Bronchial epithelial cell (primary cell): Measurements from ENCODE around the gene ANKRD33B. TPM values are rescaled to one million over a fixed set of nuclear protein-coding genes. Genes with fewer than 3 reads are reported as not detected.
A peak's percentile ranks its signal among the peaks of the same experiment; 100 is the strongest.

ENCODE experiments used
- DNase-seq: peaks from one replicate; pipeline ENCODE4 v3.0.0-alpha.2; 2010; ENCODE audit warnings: low read depth
- FAIRE-seq: peaks from 2 replicates; lab custom pipeline; 2011; peaks lifted over from hg19 to GRCh38; lab: Jason Lieb, UNC
- H3K27me3 ChIP-seq: 2 replicates; pipeline ENCODE4 v1.5.1; 2011; ENCODE audit warnings: low read length; ENCODE audit not compliant: control insufficient read depth, insufficient read depth
- H3K36me3 ChIP-seq: 2 replicates; pipeline ENCODE4 v1.5.1; 2011; ENCODE audit warnings: low read length; ENCODE audit not compliant: control insufficient read depth, insufficient read depth
- H3K4me3 ChIP-seq: 2 replicates; pipeline ENCODE4 v1.5.1; 2011; ENCODE audit warnings: mild to moderate bottlenecking, low read depth, low read length, control low read depth
- CTCF ChIP-seq: IDR thresholded peaks from 2 replicates; pipeline ENCODE4 v1.5.1; 2011; ENCODE audit warnings: mild to moderate bottlenecking, moderate library complexity, low read length, control low read depth, inconsistent platforms; ENCODE audit not compliant: insufficient read depth, severe bottlenecking
- total RNA-seq: library from RNA; depleted of rRNA; stranded (reverse); fragments of >200 nt; gene quantifications from 2 replicates; pipeline ENCODE4 v1.2.1, GENCODE V29; 2014

The ANKRD33B gene
- total RNA-seq, 1 donor from 2014 or later, result under 0.01 TPM

GRCh38 chr5:10551782-10552138, 12.1 kb upstream of the ANKRD33B start:
- no peak for TF ChIP-seq CTCF
- Histone ChIP-seq H3K36me3 (no peaks in the 10 kb centered on the region), H3K27me3 (no peaks in the 10 kb centered on the region), H3K4me3 (no peak overlapping the region)
- no peak for DNase-seq
- FAIRE-seq, result no peak

- Histone ChIP-seq H3K4me3 (no peak overlapping the region), H3K27me3 (no peaks in the 10 kb centered on the region), H3K36me3 (no peaks in the 10 kb centered on the region)
- DNase-seq (peak; percentile 76), FAIRE-seq (no peak)
- TF ChIP-seq CTCF, result peak; percentile 2
These were observed 11.4 kb upstream of the ANKRD33B start for GRCh38 chr5:10552183-10553143.

GRCh38 chr5:10553476-10553875, 10.4 kb upstream of the ANKRD33B start:
- no peak for DNase-seq
- no peaks in the 10 kb centered on the region for H3K27me3 ChIP-seq
- no peak for TF ChIP-seq CTCF
- no peak for FAIRE-seq
- no peaks in the 10 kb centered on the region for H3K36me3 ChIP-seq
- H3K4me3 ChIP-seq, result no peak overlapping the region

GRCh38 chr5:10555277-10555684, 8.6 kb upstream of the ANKRD33B start:
- TF ChIP-seq CTCF, result no peak
- Histone ChIP-seq H3K36me3 (no peaks in the 10 kb centered on the region), H3K4me3 (no peak overlapping the region), H3K27me3 (no peaks in the 10 kb centered on the region)
- peak; percentile 49 for DNase-seq
- FAIRE-seq, result no peak

GRCh38 chr5:10556289-10556807, 7.5 kb upstream of the ANKRD33B start:
- peak; percentile 70 for DNase-seq
- TF ChIP-seq CTCF, result no peak
- FAIRE-seq, result no peak
- Histone ChIP-seq H3K27me3 (no peaks in the 10 kb centered on the region), H3K4me3 (no peak overlapping the region), H3K36me3 (no peaks in the 10 kb centered on the region)
